Amygdala (tissue), 56 donors: ENCODE data around the gene SLC9A9.

Source experiments
- DNase-seq, 56 donors: peaks; one replicate each; lab custom pipeline; 2025; lab: John Stamatoyannopoulos, UW

SLC9A9 gene

DNA sequence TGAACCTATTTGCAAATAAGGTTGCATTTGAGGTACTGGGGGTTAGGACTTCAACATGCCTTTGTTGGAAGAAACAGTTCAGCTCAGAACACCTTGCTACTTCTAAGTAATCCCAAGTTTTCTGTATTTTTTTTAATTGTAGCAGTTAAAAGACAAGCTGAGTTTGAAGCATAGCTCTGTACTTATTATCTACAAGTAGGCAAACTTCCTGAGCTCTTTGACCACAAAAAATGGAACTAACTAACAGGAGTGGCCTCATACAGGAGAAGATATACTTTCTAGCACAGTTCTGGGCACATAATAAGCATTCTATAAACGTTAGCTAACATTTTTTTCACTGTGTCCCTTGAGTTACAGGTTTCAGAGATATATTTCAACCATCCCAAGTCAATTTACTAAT, 569.5 kb downstream of the SLC9A9 start:
- DNase-seq, result no peak

- no peak for DNase-seq
Measured at GRCh38 chr3:143277531-143277930, 570.7 kb downstream of the SLC9A9 start.

- no peak for DNase-seq
Measured at GRCh38 chr3:143276592-143276991, 571.7 kb downstream of the SLC9A9 start.

DNA sequence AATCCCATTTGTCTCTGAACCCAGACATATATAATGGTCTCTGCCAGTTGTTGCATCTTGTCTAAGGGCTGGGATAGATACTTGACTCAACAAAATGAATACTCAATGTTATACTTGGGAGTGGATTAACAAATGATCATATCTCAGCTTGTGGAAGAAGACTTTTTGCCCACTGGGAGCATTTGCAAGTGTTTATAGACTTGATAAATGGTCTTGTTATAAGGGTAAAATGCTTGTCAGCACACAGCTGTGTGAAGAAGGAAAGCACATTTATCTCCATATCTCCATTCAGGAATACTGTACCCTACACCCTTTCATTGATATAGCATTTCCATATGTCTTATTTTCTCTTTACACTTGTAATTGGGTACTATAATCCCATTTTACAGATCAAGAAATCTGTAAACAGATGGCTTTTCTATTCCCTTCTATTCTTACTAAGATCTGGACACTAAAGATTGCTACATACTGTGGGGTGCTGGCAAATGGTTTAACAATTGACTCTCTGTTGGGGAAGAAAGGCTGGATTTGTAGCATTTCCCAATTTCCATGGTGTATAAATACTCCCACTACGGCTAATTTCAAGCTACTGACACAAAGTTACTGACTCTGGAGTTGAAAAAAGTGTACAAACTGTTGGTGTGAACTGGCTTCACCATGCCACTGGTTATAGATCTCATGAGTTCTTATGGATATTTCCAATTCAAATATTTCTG, 574.1 kb downstream of the SLC9A9 start:
- no peak for DNase-seq

GRCh38 chr3:143271136-143271535, 577.1 kb downstream of the SLC9A9 start:
- DNase-seq, result no peak

GRCh38 chr3:143269741-143270140, 578.5 kb downstream of the SLC9A9 start:
- DNase-seq, result no peak

DNA sequence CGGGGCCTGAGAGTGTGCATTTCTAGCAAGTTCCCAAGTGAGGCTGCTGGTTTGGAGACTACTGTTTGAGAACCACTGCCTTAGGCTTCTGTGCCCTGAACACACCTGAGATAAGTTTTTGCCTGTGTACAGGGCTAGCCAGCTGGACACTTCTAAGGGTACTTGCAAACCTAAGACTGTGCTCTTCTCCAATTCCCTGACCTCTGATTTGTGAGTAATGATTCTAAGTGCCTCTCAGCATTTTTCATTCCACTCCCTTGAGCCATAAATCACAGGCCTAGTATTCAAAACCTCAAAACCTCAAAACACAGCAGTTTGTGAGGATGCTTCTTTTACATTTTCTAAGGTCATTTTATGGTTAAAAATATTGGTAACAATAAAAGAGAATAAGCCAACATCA, 580.3 kb downstream of the SLC9A9 start:
- DNase-seq, result no peak

DNA sequence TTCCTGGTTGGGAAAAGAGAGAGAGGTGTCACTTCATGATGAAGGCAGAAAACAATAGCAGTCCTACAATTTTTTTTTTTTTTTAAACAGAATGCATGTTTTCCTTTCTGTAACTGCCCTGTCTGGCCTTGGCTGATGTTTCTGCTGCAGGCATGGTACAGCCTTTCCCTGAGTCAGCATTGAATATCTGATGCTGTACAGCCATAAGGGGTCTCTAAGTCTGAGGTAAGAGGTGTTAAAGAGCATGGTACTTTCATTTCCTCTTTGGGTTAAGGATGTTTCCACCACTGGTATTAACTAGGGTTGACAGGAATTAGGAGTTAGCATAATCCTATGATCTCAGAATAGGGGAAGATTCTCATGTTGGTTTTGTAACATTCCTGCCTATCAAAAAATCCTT, 581.3 kb downstream of the SLC9A9 start:
- no peak for DNase-seq

- no peak for DNase-seq
Measured at GRCh38 chr3:143266511-143266910, 581.8 kb downstream of the SLC9A9 start.

- DNase-seq, result no peak
Measured at GRCh38 chr3:143265501-143266070, 582.7 kb downstream of the SLC9A9 start.

- no peak for DNase-seq
Measured at GRCh38 chr3:143263852-143264513, 584.3 kb downstream of the SLC9A9 start.

DNA sequence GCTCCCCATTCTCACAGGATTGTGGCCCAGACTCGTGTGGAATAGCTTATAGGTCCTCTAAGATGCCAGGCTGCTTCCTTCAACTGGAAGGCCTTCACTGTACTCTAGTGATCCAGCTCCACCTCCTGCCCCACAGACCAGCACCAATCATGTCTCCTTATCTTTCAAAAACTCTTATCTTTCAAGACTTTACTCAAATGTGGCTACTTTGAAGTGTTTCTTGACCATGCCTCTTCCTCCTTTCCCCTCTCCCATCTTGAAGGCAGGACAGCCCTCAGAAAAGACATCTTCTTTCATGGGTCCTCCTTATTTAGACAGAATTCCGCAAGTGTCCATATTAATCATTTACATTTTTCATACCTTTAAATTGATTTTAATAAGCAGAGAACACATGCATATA, 586.4 kb downstream of the SLC9A9 start:
- no peak for DNase-seq

- DNase-seq, result no peak
Measured at GRCh38 chr3:143258692-143259091, 589.6 kb downstream of the SLC9A9 start.

- DNase-seq, result no peak
Measured at GRCh38 chr3:143256416-143256815, 591.9 kb downstream of the SLC9A9 start.

- no peak for DNase-seq
Measured at GRCh38 chr3:143255739-143256138, 592.5 kb downstream of the SLC9A9 start.

GRCh38 chr3:143252931-143253330, 595.3 kb downstream of the SLC9A9 start:
- DNase-seq, result no peak

DNA sequence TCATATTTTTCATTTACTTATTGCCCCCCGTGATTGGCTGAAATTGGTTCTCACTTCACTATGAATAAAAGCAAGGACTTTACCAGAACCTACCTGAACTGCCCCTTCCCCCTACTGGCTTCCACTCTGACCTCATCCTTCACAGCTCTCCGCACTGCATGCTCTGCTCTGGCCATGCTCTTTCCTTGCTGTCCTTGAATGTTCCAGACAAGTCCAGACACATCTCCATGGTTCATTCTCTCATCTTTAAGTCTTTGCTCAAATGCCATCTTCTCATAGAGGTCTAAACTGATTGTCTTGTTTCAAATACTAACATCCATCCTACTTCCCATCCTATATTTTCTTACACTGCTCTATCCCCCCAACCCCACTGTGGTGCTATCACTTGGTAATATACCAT, 599.3 kb downstream of the SLC9A9 start:
- no peak for DNase-seq

DNA sequence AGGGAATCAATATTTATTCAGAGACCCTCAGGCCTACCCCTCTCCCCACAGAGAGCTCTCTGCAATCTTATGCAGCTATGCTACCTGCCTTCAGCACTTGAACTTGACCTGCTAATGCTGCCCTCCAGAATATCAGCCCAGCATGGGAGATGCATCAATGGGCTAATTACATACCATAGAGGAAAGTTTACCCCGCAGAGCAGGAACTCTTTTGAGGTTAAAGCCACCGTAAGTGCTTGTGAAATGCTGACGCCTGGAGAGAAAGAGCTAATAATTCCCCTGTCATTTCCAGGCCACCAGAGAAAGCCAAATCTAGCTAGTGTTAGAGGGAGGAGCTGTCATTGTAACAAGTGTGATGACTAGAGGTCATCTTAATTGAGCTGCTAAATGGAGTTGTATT, 601.2 kb downstream of the SLC9A9 start:
- no peak for DNase-seq

DNA sequence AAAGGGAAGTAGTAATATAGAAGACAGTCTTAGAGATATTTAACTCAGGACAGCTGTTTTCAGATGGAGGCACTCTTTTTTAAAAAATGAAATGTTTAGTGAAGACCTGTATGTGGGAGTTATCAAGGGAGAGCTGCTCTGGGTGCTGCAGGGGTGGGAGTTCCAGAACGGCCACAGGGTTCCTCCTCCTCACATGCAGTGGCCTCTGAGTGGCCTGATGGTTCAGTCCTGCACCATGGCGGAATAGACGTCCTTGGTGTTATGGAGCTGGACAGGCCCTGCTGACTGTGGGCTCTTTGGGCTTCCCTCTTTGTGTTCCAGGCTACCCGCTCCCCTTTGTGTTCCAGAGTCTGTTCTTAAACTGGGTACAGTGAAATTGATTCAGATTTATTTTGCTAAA, 602.6 kb downstream of the SLC9A9 start:
- no peak for DNase-seq

DNA sequence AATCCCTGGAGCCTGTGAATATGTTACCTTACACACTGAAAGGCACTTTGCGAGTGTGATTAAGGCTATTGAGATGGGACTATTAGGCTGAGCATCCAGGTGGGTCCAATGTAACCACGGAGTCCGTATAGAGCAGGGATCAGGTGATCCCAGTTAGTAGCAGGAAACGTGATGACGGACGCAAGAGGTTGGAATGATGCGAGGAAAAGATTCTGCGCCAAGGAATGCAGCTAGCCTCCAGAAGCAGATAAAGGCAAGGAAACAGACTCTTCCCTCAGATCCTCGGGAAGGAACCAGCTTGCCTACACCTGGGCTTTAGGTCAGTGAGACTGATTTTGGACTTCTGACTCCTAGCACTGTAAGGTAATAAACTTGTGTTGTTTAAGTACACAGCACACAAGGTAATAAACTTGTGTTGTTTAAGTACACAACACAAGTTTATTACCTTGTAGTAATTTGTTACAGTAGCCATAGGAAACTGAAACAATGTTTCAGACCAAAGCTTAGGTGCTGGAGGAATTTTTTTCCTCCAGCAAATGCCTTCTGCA, 603.7 kb downstream of the SLC9A9 start:
- DNase-seq, result no peak

- no peak for DNase-seq
Measured at GRCh38 chr3:143243686-143244085, 604.6 kb downstream of the SLC9A9 start.

DNA sequence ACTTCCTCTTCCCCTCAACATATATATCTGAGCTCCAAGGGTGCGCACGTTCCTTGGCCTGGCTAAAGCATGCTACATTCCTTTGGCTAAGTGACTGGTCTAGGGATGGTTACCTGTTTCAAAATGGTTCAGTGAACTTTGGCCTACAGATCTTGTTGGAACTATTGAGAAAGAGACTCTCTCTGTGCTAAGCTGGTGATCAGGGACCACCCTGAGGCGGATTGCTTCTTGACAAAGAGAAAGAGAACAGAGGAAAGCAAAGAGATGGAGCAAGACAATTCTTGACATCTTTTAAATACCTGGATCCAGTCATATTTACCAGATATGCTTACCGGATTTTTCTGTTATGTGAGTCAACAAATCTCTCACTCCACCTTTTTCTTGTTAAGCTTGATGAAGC, 605.6 kb downstream of the SLC9A9 start:
- no peak for DNase-seq
